ENCODE results near the gene AGAP3.

GRCh38 chr7:151185762-151186639 is 99.7 kb downstream of the AGAP3 start:
- no peak for TF ChIP-seq POLR2AphosphoS5 (IDR thresholded peaks at IDR 0.05)
- no peak for TF ChIP-seq CTCF (IDR thresholded peaks at IDR 0.05)
- no peak for TF ChIP-seq EP300 (IDR thresholded peaks at IDR 0.05; ENCODE audit: low read depth)
